Uterus (tissue), 2 donors: Measurements from ENCODE around the gene RIPOR2.

Experiments
- POLR2A ChIP-seq, 2 donors: fragments of 450-650 bp; IDR thresholded peaks; one replicate each; pipeline ENCODE4 v1.6.1; 2016; ENCODE audit warnings: antibody characterized with exemption in 2 of 2, mild to moderate bottlenecking in 1 of 2, moderate library complexity in 1 of 2
- TF ChIP-seq, protein P1 (sequence below), 4 experiments: fragments of 200-600 bp in 2 of 4; fragments of 450-650 bp in 2 of 4; sonication (generic) in 2 of 4; IDR thresholded peaks; one replicate each; pipeline ENCODE4 v1.5.1; 2016 to 2019; ENCODE audit warnings: antibody characterized with exemption in 4 of 4, mild to moderate bottlenecking in 2 of 4, moderate library complexity in 1 of 4

DNA sequence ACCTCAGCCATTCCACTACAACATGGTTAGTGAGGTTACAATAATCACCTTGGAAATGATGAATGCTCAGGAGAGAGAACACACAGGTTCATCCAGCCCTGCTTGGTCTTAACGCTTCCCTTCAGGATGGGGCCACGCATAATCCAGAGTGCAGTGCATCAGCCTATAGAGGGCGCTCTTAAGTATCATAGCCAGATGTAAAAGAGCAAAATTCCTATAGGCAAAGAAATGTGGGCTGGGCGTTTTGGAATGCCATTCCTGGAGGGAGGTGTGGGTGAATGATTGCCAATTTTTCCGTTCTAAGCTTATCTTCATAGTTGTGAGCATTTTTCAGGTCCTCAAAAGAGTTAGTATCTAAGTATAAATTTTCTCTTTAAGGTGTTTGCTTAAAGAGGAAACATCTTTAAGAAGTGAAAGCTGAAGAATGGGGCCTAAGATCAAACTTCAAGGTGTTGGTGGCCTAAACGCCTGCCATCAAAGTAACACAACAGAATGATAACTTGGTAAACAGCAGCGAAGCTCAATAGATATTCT, 1.8 kb downstream of the RIPOR2 start:
- TF ChIP-seq, protein P1, sequence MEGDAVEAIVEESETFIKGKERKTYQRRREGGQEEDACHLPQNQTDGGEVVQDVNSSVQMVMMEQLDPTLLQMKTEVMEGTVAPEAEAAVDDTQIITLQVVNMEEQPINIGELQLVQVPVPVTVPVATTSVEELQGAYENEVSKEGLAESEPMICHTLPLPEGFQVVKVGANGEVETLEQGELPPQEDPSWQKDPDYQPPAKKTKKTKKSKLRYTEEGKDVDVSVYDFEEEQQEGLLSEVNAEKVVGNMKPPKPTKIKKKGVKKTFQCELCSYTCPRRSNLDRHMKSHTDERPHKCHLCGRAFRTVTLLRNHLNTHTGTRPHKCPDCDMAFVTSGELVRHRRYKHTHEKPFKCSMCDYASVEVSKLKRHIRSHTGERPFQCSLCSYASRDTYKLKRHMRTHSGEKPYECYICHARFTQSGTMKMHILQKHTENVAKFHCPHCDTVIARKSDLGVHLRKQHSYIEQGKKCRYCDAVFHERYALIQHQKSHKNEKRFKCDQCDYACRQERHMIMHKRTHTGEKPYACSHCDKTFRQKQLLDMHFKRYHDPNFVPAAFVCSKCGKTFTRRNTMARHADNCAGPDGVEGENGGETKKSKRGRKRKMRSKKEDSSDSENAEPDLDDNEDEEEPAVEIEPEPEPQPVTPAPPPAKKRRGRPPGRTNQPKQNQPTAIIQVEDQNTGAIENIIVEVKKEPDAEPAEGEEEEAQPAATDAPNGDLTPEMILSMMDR (IDR thresholded peaks at IDR 0.05): peak in 1 of 4 experiments; percentile 4
- TF ChIP-seq POLR2A (IDR thresholded peaks at IDR 0.05): no peak
